ENCODE data around the gene HAS3. TPM values are rescaled to one million over a fixed set of nuclear protein-coding genes. Genes with fewer than 3 reads are reported as not detected.

Gene HAS3
- total and polyA plus RNA-seq, 11 donors, result 0.21 to 2.0 (median 0.48) TPM

GRCh38 chr16:69108064-69108904 lies 2.8 kb downstream of the HAS3 start:
- peaks cover 0 to 50% (median 28%) of the 10 kb centered on the region in 12 donors for H3K4me1 ChIP-seq
- intact Hi-C loops (cut with DNase I), result loop anchor here in 5 of 10 donors (5.0 to 10.0 kb wide), 2 partner anchors 133 to 206 kb away; no protein-coding TSS in a partner anchor
- peaks cover 0 to 25% (median 6%) of the 10 kb centered on the region in 9 donors for H3K36me3 ChIP-seq
- no peak for TF ChIP-seq POLR2A (IDR thresholded peaks at IDR 0.05)
- no peak for TF ChIP-seq CTCF (IDR thresholded peaks at IDR 0.05)
- peak overlapping the region in 7 of 12 donors; percentile 51 to 75 (median 63) for H3K4me3 ChIP-seq
- H3K27ac ChIP-seq, result no peak overlapping the region
- no peak for DNase-seq
- H3K9me3 ChIP-seq, result no peaks in the 10 kb centered on the region
- peaks cover 0 to 24% (median 0%) of the 10 kb centered on the region in 9 donors for H3K27me3 ChIP-seq
- ATAC-seq, result no peak
- WGBS, 4 donors, result 49 to 75% (median 57%) methylated on average over 8 to 9 of the region's 9 CpGs

GRCh38 chr16:69108905-69109252 lies 3.4 kb downstream of the HAS3 start:
- H3K36me3 ChIP-seq, result peaks cover 0 to 31% (median 11%) of the 10 kb centered on the region in 9 donors

DNA sequence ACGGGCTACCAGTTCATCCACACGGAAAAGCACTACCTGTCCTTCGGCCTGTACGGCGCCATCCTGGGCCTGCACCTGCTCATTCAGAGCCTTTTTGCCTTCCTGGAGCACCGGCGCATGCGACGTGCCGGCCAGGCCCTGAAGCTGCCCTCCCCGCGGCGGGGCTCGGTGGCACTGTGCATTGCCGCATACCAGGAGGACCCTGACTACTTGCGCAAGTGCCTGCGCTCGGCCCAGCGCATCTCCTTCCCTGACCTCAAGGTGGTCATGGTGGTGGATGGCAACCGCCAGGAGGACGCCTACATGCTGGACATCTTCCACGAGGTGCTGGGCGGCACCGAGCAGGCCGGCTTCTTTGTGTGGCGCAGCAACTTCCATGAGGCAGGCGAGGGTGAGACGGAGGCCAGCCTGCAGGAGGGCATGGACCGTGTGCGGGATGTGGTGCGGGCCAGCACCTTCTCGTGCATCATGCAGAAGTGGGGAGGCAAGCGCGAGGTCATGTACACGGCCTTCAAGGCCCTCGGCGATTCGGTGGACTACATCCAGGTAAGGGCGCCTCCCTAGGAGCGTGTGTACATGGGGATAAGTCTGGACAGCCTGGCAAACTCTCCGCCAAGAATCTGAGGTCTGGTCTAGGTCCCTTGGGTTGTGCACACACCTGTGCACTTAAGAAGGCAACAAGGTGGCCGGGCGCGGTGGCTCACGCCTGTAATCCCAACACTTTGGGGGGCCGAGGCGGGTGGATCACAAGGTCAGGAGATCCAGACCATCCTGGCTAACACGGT lies 4.2 kb downstream of the HAS3 start:
- peaks cover 0 to 24% (median 0%) of the 10 kb centered on the region in 9 donors for H3K27me3 ChIP-seq
- peaks cover 0 to 50% (median 28%) of the 10 kb centered on the region in 12 donors for H3K4me1 ChIP-seq
- peaks cover 0 to 39% (median 18%) of the 10 kb centered on the region in 9 donors for H3K36me3 ChIP-seq
- TF ChIP-seq POLR2A (IDR thresholded peaks at IDR 0.05), result no peak
- TF ChIP-seq CTCF (IDR thresholded peaks at IDR 0.05), result no peak
- no peak overlapping the region for H3K4me3 ChIP-seq
- ATAC-seq (no peak), DNase-seq (no peak)
- H3K9me3 ChIP-seq, result no peaks in the 10 kb centered on the region
- WGBS, 4 donors, result 94 to 97% (median 96%) methylated on average over 42 to 48 of the region's 48 CpGs
- intact Hi-C loops (cut with DNase I), result loop anchor here in 8 of 10 donors (5.0 to 10.0 kb wide), 4 partner anchors 125 to 575 kb away; partner anchors contain the start of gene ZFP90 (in 1 of the 8)
- no peak overlapping the region for H3K27ac ChIP-seq

More at GRCh38 chr16:69108905-69109252, 3.4 kb downstream of the HAS3 start:
- no peak for TF ChIP-seq POLR2A (IDR thresholded peaks at IDR 0.05)
- no peak for TF ChIP-seq CTCF (IDR thresholded peaks at IDR 0.05)
- Histone ChIP-seq H3K4me1 (peaks cover 0 to 50% (median 28%) of the 10 kb centered on the region in 12 donors), H3K27ac (no peak overlapping the region), H3K4me3 (no peak overlapping the region), H3K27me3 (peaks cover 0 to 24% (median 0%) of the 10 kb centered on the region in 9 donors), H3K9me3 (no peaks in the 10 kb centered on the region)
- 91 to 97% (median 95%) methylated on average over 4 of the region's 4 CpGs for WGBS, 4 donors
- intact Hi-C loops (cut with DNase I), result loop anchor here in 5 of 10 donors (5.0 to 10.0 kb wide), 2 partner anchors 134 to 207 kb away; no protein-coding TSS in a partner anchor
- ATAC-seq (no peak), DNase-seq (no peak)

Measured in heart left ventricle (tissue), 16 donors.